HL-60 (cell line): ENCODE measurements around the gene NUFIP2.

Experiments used
- DNase-seq, 2 experiments: peaks; one replicate each; pipeline ENCODE4 v3.0.0-alpha.2; 2010 to 2020; ENCODE audit warnings: low read depth in 1 of 2, low spot score in 1 of 2
- H3K27ac ChIP-seq: fragments of 250-450 bp; sonication (Bioruptor Pico); replicated peaks from 2 replicates; pipeline ENCODE4 v1.5.1; 2020; ENCODE audit warnings: mild to moderate bottlenecking, moderate library complexity
- H3K27me3 ChIP-seq: fragments of 250-450 bp; sonication (Bioruptor Pico); 2 replicates; pipeline ENCODE4 v1.5.1; 2021; ENCODE audit warnings: mild to moderate bottlenecking, moderate library complexity; ENCODE audit not compliant: insufficient read depth, poor library complexity, severe bottlenecking
- H3K4me3 ChIP-seq: replicated peaks from 2 replicates; pipeline ENCODE4 v1.5.1; 2011; ENCODE audit warnings: mild to moderate bottlenecking, control low read depth, low read length; ENCODE audit not compliant: insufficient read depth
- GABPA ChIP-seq: IDR thresholded peaks from 2 replicates; pipeline ENCODE4 v1.6.1; 2012; ENCODE audit warnings: low read depth
- POLR2AphosphoS5 ChIP-seq: IDR thresholded peaks from 2 replicates; pipeline ENCODE4 v1.6.1; 2012; ENCODE audit warnings: low read depth
- SPI1 ChIP-seq: IDR thresholded peaks from 2 replicates; pipeline ENCODE4 v1.6.1; 2012; ENCODE audit warnings: low read depth, mild to moderate bottlenecking, borderline replicate concordance
- TF ChIP-seq, protein P1 (sequence below): IDR thresholded peaks from one replicate; pipeline ENCODE4 v1.5.1; 2011; ENCODE audit warnings: low read length, control low read depth, inconsistent platforms; ENCODE audit not compliant: insufficient read depth
- TF ChIP-seq, protein P2 (sequence below): IDR thresholded peaks from 2 replicates; pipeline ENCODE4 v1.6.1; 2012; ENCODE audit warnings: low read depth; ENCODE audit not compliant: insufficient replicate concordance

The NUFIP2 gene

DNA sequence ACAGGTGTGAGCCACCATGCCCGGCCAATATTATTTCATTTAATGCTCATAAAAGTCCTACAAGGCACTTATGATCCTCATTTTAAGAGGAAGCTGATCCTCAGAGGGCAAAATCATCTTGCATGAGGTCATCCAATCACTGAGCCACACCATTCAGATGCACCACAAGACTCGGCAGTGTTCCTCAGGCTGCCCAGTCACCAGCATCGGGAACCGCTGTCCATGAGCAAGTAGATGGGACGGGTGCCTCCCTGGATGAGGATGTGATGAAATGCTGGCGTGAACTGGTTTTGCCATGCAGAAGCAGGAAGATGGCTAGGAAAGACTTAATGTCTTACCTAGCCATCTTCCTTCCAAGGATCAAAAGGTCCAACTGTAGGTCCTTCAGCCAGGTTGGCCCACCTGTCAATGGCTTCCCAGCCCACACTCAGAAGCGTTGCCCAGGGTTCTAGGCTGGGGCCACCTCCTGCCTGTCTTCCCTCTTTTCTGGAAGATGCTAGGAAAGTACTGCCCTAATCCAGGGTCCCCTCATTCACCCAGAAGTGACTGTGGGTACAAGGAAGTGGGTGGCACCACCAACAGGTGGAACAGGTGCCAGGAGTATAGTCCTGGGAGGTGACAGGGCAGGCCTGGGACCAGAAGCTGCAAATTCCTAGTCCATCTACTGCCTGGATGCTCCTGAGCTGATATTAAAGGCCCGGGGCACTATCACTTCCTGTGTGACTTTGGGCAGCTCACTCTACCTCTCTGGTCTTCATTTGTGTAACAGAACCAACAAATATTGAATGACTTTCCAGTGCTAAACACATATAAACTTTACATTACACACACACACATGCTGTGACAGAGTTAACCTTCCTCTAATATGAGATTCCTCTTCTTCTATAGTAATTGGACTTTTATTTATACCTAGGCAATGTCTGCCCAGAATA is 79.5 kb downstream of the NUFIP2 start:
- DNase-seq: peak; percentile 20 to 38
- no peak overlapping the region for H3K4me3 ChIP-seq
- no peak for TF ChIP-seq GABPA
- no peak for TF ChIP-seq POLR2AphosphoS5
- TF ChIP-seq, protein P1, sequence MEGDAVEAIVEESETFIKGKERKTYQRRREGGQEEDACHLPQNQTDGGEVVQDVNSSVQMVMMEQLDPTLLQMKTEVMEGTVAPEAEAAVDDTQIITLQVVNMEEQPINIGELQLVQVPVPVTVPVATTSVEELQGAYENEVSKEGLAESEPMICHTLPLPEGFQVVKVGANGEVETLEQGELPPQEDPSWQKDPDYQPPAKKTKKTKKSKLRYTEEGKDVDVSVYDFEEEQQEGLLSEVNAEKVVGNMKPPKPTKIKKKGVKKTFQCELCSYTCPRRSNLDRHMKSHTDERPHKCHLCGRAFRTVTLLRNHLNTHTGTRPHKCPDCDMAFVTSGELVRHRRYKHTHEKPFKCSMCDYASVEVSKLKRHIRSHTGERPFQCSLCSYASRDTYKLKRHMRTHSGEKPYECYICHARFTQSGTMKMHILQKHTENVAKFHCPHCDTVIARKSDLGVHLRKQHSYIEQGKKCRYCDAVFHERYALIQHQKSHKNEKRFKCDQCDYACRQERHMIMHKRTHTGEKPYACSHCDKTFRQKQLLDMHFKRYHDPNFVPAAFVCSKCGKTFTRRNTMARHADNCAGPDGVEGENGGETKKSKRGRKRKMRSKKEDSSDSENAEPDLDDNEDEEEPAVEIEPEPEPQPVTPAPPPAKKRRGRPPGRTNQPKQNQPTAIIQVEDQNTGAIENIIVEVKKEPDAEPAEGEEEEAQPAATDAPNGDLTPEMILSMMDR: no peak
- TF ChIP-seq SPI1: no peak
- TF ChIP-seq, protein P2, sequence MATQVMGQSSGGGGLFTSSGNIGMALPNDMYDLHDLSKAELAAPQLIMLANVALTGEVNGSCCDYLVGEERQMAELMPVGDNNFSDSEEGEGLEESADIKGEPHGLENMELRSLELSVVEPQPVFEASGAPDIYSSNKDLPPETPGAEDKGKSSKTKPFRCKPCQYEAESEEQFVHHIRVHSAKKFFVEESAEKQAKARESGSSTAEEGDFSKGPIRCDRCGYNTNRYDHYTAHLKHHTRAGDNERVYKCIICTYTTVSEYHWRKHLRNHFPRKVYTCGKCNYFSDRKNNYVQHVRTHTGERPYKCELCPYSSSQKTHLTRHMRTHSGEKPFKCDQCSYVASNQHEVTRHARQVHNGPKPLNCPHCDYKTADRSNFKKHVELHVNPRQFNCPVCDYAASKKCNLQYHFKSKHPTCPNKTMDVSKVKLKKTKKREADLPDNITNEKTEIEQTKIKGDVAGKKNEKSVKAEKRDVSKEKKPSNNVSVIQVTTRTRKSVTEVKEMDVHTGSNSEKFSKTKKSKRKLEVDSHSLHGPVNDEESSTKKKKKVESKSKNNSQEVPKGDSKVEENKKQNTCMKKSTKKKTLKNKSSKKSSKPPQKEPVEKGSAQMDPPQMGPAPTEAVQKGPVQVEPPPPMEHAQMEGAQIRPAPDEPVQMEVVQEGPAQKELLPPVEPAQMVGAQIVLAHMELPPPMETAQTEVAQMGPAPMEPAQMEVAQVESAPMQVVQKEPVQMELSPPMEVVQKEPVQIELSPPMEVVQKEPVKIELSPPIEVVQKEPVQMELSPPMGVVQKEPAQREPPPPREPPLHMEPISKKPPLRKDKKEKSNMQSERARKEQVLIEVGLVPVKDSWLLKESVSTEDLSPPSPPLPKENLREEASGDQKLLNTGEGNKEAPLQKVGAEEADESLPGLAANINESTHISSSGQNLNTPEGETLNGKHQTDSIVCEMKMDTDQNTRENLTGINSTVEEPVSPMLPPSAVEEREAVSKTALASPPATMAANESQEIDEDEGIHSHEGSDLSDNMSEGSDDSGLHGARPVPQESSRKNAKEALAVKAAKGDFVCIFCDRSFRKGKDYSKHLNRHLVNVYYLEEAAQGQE: no peak
- no peaks in the 10 kb centered on the region for H3K27me3 ChIP-seq
- H3K27ac ChIP-seq: no peak overlapping the region

DNA sequence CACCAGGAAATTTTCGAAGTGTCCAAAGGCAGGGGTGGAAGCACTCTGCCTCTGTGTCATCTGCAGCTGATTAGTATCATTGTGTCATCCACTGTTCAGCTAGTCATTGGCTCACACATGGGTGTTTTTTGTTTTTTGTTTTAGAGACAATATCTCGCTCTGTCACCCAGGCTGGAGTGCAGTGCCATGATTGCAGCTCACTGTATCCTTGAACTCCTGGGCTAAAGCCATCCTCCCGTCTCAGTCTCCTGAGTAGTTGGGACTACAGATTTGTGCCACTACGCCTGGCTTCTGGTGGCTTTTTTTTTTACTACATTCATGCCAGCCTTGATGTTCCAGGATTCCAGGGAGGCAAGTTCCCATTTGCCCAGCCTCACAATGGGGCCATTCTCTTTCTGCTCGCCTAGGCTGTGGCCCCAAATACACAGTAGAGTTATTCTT is 81.2 kb downstream of the NUFIP2 start:
- Histone ChIP-seq H3K27ac (no peak overlapping the region), H3K4me3 (no peak overlapping the region), H3K27me3 (no peaks in the 10 kb centered on the region)
- no peak for DNase-seq
- TF ChIP-seq, protein P2: no peak
- TF ChIP-seq SPI1 (no peak), GABPA (no peak), POLR2AphosphoS5 (no peak)
- TF ChIP-seq, protein P1: no peak

DNA sequence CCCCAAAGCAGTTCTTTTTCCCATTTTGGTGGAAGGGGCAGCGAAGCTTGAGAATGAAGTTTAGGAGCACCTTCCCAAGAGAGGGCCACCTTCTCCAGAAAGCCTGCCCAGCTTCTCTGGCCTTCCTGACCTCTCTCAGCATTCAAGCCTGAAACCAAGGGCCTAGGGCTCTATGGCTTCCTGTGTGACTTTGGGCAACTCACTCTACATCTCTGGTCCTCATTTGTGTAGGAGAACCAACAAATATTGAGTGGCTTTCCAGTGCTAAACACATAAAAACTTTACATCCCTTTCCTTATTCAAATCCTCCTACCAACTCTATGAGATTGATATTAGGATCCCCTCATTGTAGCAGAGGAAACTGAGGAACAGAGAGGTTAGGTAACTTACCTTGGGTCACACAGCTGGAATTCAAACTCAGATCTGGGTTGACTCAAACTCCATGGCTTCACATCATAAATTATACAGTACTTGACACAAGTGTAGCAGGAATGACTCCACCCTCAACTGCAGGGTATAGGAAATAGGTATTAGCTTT is 81.8 kb downstream of the NUFIP2 start:
- DNase-seq: no peak
- TF ChIP-seq SPI1 (no peak), GABPA (no peak), POLR2AphosphoS5 (no peak)
- TF ChIP-seq, protein P1: no peak
- TF ChIP-seq, protein P2: no peak
- Histone ChIP-seq H3K27me3 (no peaks in the 10 kb centered on the region), H3K4me3 (no peak overlapping the region), H3K27ac (no peak overlapping the region)
